ENCODE results near the gene PTGFRN. TPM values are rescaled to one million over a fixed set of nuclear protein-coding genes. Genes with fewer than 3 reads are reported as not detected.
A peak's percentile ranks its signal among the peaks of the same experiment; 100 is the strongest.

The PTGFRN gene
- total RNA-seq, 4 donors from 2014 or later, result 40.6 to 68.7 (median 56.0) TPM

DNA sequence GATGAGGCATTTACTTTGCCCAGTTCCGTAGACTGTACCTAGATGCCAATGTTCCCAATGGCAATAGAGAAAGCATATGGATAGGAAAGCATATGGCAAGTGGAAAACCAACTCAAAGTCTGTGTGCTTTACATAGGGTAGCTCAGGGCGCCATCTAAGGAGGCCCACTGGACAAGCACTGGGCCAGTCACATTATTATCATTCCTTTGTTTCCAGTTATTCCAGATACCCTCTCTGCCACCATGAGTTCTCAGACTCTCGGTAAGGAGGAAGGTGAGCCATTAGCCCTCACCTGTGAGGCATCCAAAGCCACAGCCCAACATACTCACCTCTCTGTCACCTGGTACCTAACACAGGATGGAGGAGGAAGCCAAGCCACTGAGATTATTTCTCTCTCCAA lies 101.6 kb downstream of the PTGFRN start:
- DNase-seq, result no peak
- Histone ChIP-seq H3K36me3 (no peaks in the 10 kb centered on the region), H3K9me3 (no peaks in the 10 kb centered on the region), H3K4me3 (no peak overlapping the region), H3K27me3 (no peaks in the 10 kb centered on the region), H3K27ac (no peak overlapping the region), H3K4me1 (peaks cover 0 to 18% (median 0%) of the 10 kb centered on the region in 3 donors)
- 97 to 100% methylated on average over 3 of the region's 3 CpGs for WGBS, 2 donors
- intact Hi-C loops (cut with DNase I), result no loop called here
- TF ChIP-seq, protein P1, sequence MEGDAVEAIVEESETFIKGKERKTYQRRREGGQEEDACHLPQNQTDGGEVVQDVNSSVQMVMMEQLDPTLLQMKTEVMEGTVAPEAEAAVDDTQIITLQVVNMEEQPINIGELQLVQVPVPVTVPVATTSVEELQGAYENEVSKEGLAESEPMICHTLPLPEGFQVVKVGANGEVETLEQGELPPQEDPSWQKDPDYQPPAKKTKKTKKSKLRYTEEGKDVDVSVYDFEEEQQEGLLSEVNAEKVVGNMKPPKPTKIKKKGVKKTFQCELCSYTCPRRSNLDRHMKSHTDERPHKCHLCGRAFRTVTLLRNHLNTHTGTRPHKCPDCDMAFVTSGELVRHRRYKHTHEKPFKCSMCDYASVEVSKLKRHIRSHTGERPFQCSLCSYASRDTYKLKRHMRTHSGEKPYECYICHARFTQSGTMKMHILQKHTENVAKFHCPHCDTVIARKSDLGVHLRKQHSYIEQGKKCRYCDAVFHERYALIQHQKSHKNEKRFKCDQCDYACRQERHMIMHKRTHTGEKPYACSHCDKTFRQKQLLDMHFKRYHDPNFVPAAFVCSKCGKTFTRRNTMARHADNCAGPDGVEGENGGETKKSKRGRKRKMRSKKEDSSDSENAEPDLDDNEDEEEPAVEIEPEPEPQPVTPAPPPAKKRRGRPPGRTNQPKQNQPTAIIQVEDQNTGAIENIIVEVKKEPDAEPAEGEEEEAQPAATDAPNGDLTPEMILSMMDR (IDR thresholded peaks at IDR 0.05), result no peak
- no peak for TF ChIP-seq POLR2A (IDR thresholded peaks at IDR 0.05)

DNA sequence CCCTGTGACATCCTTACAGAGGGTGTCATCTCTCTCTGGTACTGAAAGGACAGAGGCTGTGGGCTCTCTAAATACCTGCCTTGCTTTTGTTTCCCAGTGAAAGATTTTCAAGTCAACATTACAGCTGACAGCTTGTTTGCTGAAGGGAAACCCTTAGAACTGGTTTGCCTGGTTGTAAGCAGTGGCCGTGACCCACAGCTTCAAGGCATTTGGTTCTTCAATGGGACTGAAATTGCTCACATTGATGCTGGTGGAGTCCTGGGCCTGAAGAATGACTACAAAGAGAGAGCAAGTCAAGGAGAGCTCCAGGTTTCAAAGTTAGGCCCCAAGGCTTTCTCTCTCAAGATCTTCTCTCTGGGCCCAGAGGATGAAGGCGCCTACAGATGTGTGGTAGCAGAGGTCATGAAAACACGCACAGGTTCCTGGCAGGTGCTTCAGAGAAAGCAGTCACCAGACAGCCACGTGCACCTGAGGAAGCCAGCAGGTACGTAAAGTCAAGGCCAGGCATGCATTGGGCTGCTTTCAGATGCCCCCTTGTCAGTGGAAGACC lies 103.7 kb downstream of the PTGFRN start:
- Histone ChIP-seq H3K4me1 (peaks cover 0 to 18% (median 0%) of the 10 kb centered on the region in 3 donors), H3K4me3 (no peak overlapping the region), H3K36me3 (no peaks in the 10 kb centered on the region), H3K9me3 (no peaks in the 10 kb centered on the region), H3K27me3 (no peaks in the 10 kb centered on the region), H3K27ac (peak overlapping the region in 1 of 4 donors; percentile 26)
- intact Hi-C loops (cut with DNase I), result no loop called here
- no peak for TF ChIP-seq POLR2A (IDR thresholded peaks at IDR 0.05)
- TF ChIP-seq, protein P1 (IDR thresholded peaks at IDR 0.05), result no peak
- DNase-seq, result no peak
- 58 to 72% methylated on average over 3 to 5 of the region's 5 CpGs for WGBS, 2 donors

DNA sequence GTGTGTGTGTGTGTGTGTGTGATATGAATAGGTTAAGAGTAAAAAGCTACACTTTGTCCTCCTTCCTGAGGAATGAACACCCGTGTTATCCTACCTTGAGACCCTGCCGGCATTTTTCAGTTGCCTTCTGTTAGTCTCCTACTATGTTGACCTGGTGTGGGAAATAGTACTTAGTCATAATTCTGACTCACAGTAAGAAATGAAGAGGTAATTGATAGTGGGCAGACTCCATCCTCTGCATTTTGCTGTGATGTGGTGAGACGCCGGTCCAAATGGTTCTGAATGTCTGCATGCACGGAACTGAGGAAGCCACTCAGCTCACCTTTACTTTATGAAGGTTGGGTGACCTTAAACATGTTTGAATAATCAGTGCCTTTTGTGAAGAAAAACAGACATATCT lies 104.5 kb downstream of the PTGFRN start:
- no peaks in the 10 kb centered on the region for H3K36me3 ChIP-seq
- intact Hi-C loops (cut with DNase I), result no loop called here
- H3K4me1 ChIP-seq, result peaks cover 0 to 18% (median 0%) of the 10 kb centered on the region in 3 donors
- H3K9me3 ChIP-seq, result no peaks in the 10 kb centered on the region
- TF ChIP-seq POLR2A (IDR thresholded peaks at IDR 0.05), result no peak
- TF ChIP-seq, protein P1 (IDR thresholded peaks at IDR 0.05), result no peak
- DNase-seq, result no peak
- H3K4me3 ChIP-seq, result no peak overlapping the region
- no peaks in the 10 kb centered on the region for H3K27me3 ChIP-seq
- no peak overlapping the region for H3K27ac ChIP-seq
- whole genome bisulfite sequencing, 2 donors, result 80 to 90% methylated on average over 5 of the region's 5 CpGs

DNA sequence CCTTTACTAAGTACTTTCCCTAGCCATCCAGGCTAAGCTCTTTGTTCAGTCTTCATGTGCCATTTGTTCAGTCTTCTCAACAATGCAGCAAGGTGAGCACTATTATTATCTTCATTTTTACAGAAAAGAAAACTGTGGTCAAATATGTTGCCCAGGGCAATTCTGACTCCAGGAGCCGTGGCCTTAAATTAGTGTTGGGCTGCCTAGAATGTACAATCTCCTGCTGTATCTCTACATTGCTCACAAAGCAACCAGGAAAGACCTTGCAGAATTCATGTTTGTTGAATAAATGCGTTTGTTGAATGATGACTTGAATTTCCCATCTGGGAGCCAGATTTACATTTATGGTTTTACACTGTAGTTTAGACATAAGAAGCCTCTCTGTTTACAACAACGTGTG lies 106.0 kb downstream of the PTGFRN start:
- Histone ChIP-seq H3K36me3 (no peaks in the 10 kb centered on the region), H3K9me3 (no peaks in the 10 kb centered on the region), H3K27ac (no peak overlapping the region), H3K27me3 (no peaks in the 10 kb centered on the region), H3K4me3 (no peak overlapping the region), H3K4me1 (peaks cover 0 to 18% (median 0%) of the 10 kb centered on the region in 3 donors)
- TF ChIP-seq, protein P1 (IDR thresholded peaks at IDR 0.05), result no peak
- no peak for TF ChIP-seq POLR2A (IDR thresholded peaks at IDR 0.05)
- WGBS, 2 donors, result 71 to 74% methylated on average over 3 of the region's 3 CpGs
- intact Hi-C loops (cut with DNase I), result no loop called here
- DNase-seq, result no peak

DNA sequence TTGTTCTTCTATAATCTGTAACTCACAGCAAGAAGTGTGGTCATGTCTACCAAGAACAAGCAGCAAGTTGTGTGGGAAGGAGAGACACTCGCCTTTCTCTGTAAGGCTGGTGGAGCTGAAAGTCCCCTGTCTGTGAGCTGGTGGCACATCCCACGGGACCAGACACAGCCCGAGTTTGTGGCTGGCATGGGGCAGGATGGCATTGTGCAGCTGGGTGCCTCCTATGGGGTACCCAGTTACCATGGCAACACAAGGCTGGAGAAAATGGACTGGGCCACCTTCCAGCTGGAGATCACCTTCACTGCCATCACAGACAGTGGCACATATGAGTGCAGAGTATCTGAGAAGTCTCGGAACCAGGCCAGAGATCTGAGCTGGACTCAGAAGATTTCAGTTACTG lies 107.3 kb downstream of the PTGFRN start:
- WGBS, 2 donors, result 90 to 100% methylated on average over 3 to 4 of the region's 4 CpGs
- TF ChIP-seq POLR2A (IDR thresholded peaks at IDR 0.05), result no peak
- TF ChIP-seq, protein P1 (IDR thresholded peaks at IDR 0.05), result no peak
- intact Hi-C loops (cut with DNase I), result no loop called here

More for the DNA sequence above, 107.3 kb downstream of the PTGFRN start:
- DNase-seq, result no peak
- Histone ChIP-seq H3K9me3 (no peaks in the 10 kb centered on the region), H3K27ac (no peak overlapping the region), H3K4me1 (peaks cover 0 to 18% (median 0%) of the 10 kb centered on the region in 3 donors), H3K4me3 (no peak overlapping the region), H3K27me3 (no peaks in the 10 kb centered on the region), H3K36me3 (no peaks in the 10 kb centered on the region)

All from esophagus squamous epithelium (tissue), 5 donors.